Endothelial cell of umbilical vein (primary cell): Measurements from ENCODE around the gene KIF15.

Source experiments
- CTCF ChIP-seq, 2 donors: IDR thresholded peaks; 1 replicate in 1 of 2; 2 replicates in 1 of 2; pipeline ENCODE4 v1.5.1; 2011; ENCODE audit warnings: low read length in 2 of 2, mild to moderate bottlenecking in 2 of 2, moderate library complexity in 2 of 2, control low read depth in 1 of 2, inconsistent platforms in 1 of 2, low read depth in 1 of 2; ENCODE audit not compliant: insufficient read depth in 1 of 2; ENCODE audit errors: extremely low read depth in 1 of 2
- EZH2 ChIP-seq: IDR thresholded peaks from 2 replicates; pipeline ENCODE4 v1.6.1; 2012; ENCODE audit warnings: borderline replicate concordance, low read depth, mild to moderate bottlenecking, moderate library complexity, low read length, inconsistent platforms; ENCODE audit not compliant: severe bottlenecking
- GATA2 ChIP-seq: IDR thresholded peaks from 2 replicates; pipeline ENCODE4 v1.7.0; 2011; ENCODE audit warnings: low read depth, mild to moderate bottlenecking, moderate library complexity, mixed read lengths, low read length; ENCODE audit not compliant: insufficient read length, insufficient read depth
- MAX ChIP-seq: IDR thresholded peaks from 2 replicates; pipeline ENCODE4 v1.6.1; 2011; ENCODE audit not compliant: insufficient read depth, insufficient read length
- MYC ChIP-seq: IDR thresholded peaks from one replicate; pipeline ENCODE4 v1.6.1; 2011; ENCODE audit warnings: mild to moderate bottlenecking, low read depth, low read length
- POLR2A ChIP-seq: IDR thresholded peaks from 2 replicates; pipeline ENCODE4 v1.6.1; 2012; ENCODE audit warnings: low read depth, mild to moderate bottlenecking, control low read depth, low read length
- POLR2AphosphoS5 ChIP-seq: IDR thresholded peaks from 2 replicates; pipeline ENCODE4 v1.6.1; 2012; ENCODE audit warnings: low read depth, mild to moderate bottlenecking, control low read depth, low read length, moderate library complexity; ENCODE audit not compliant: insufficient read depth

- TF ChIP-seq MAX (no peak), CTCF (IDR thresholded peaks at IDR 0.05; ENCODE audit: extremely low read depth in 1 of 2, insufficient read depth in 1 of 2, low read depth in 1 of 2, low read length in 2 of 2) (no peak), POLR2A (no peak), EZH2 (no peak), POLR2AphosphoS5 (no peak), MYC (no peak), GATA2 (no peak)
Observed at GRCh38 chr3:44870375-44871061, 108.9 kb downstream of the KIF15 start.
